Endothelial cell of umbilical vein (primary cell): ENCODE results near the gene CARD6.
"Not testable (repeated sequence)": the region's sequence is repeated elsewhere in the genome, so short reads cannot be mapped to it uniquely, and the experiment has no call there.

Experiments used
- CTCF ChIP-seq, 2 donors: IDR thresholded peaks; 1 replicate in 1 of 2; 2 replicates in 1 of 2; pipeline ENCODE4 v1.5.1; 2011; ENCODE audit warnings: low read length in 2 of 2, mild to moderate bottlenecking in 2 of 2, moderate library complexity in 2 of 2, control low read depth in 1 of 2, inconsistent platforms in 1 of 2, low read depth in 1 of 2; ENCODE audit not compliant: insufficient read depth in 1 of 2; ENCODE audit errors: extremely low read depth in 1 of 2
- EZH2 ChIP-seq: IDR thresholded peaks from 2 replicates; pipeline ENCODE4 v1.6.1; 2012; ENCODE audit warnings: borderline replicate concordance, low read depth, mild to moderate bottlenecking, moderate library complexity, low read length, inconsistent platforms; ENCODE audit not compliant: severe bottlenecking
- POLR2A ChIP-seq: IDR thresholded peaks from 2 replicates; pipeline ENCODE4 v1.6.1; 2012; ENCODE audit warnings: low read depth, mild to moderate bottlenecking, control low read depth, low read length

- TF ChIP-seq CTCF (IDR thresholded peaks at IDR 0.05; ENCODE audit: extremely low read depth in 1 of 2, insufficient read depth in 1 of 2, low read depth in 1 of 2, low read length in 2 of 2); POLR2A; EZH2: not testable (repeated sequence)
Observed at GRCh38 chr5:40794877-40795276, 46.3 kb upstream of the CARD6 start.
